ENCODE measurements around the gene TMEFF2. TPM values are rescaled to one million over a fixed set of nuclear protein-coding genes. Genes with fewer than 3 reads are reported as not detected.

Gene TMEFF2
- total and polyA plus RNA-seq, 12 donors, result 0.16 to 2.7 (median 0.58) TPM; not detected in 2

DNA sequence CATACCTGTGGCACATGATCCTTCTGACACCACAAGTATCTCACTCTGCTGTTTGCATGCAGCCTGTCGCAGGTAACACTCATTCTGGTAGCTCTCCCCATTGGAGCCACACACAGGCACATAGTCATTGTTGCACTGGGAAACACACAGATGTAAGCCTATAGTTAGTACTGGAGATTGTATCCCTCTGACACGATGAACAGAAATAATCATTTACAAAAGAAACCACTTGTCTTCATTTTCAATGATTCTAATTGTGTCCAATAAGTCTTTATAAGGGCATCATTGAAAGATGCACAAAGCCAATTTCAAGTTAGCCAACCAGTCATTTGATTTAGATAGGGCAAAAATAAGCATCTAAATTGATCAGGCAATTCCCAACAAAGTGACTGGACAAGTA lies 10.4 kb downstream of the TMEFF2 start:
- H3K4me1 ChIP-seq (replicated peaks in 1 of 2), result no peaks in the 10 kb centered on the region
- intact Hi-C loops (cut with DNase I), result no loop called here
- DNase-seq, result no peak
- H3K27ac ChIP-seq, result no peak overlapping the region
- H3K9me3 ChIP-seq (replicated peaks in 1 of 3), result no peaks in the 10 kb centered on the region
- no peak overlapping the region for H3K4me3 ChIP-seq
- TF ChIP-seq, protein P1, sequence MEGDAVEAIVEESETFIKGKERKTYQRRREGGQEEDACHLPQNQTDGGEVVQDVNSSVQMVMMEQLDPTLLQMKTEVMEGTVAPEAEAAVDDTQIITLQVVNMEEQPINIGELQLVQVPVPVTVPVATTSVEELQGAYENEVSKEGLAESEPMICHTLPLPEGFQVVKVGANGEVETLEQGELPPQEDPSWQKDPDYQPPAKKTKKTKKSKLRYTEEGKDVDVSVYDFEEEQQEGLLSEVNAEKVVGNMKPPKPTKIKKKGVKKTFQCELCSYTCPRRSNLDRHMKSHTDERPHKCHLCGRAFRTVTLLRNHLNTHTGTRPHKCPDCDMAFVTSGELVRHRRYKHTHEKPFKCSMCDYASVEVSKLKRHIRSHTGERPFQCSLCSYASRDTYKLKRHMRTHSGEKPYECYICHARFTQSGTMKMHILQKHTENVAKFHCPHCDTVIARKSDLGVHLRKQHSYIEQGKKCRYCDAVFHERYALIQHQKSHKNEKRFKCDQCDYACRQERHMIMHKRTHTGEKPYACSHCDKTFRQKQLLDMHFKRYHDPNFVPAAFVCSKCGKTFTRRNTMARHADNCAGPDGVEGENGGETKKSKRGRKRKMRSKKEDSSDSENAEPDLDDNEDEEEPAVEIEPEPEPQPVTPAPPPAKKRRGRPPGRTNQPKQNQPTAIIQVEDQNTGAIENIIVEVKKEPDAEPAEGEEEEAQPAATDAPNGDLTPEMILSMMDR (IDR thresholded peaks at IDR 0.05), result no peak
- TF ChIP-seq POLR2A (IDR thresholded peaks at IDR 0.05), result no peak
- H3K27me3 ChIP-seq, result no peaks in the 10 kb centered on the region
- no peaks in the 10 kb centered on the region for H3K36me3 ChIP-seq (replicated peaks in 1 of 2)
- 75 to 93% (median 88%) methylated on average over 2 of the region's 2 CpGs for WGBS, 4 donors

DNA sequence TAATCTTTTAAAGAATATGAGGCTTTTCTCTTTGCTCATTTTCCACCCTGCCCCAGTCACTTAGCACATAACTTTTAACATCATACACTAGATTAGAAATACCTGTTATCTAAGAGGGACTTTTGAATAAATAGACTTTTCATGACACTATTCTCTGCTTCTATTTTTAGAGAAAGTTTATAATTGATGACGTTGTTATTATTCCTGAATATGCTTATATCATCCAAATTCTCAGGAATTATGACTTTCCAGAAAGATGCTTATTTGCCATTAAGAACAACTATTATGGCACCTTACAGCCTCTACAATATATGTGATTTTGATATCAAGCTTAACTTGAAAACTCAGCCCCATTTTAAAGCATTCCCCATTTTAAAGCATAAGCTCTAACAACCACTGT lies 11.4 kb downstream of the TMEFF2 start:
- 68 to 78% (median 75%) methylated on average over 1 of the region's 1 CpG for WGBS, 4 donors
- no peaks in the 10 kb centered on the region for H3K36me3 ChIP-seq (replicated peaks in 1 of 2)
- no peak overlapping the region for H3K27ac ChIP-seq
- no peak overlapping the region for H3K4me3 ChIP-seq
- no peak for DNase-seq
- no peaks in the 10 kb centered on the region for H3K27me3 ChIP-seq
- H3K9me3 ChIP-seq (replicated peaks in 1 of 3), result no peaks in the 10 kb centered on the region
- intact Hi-C loops (cut with DNase I), result no loop called here
- TF ChIP-seq, protein P1 (IDR thresholded peaks at IDR 0.05), result no peak
- TF ChIP-seq POLR2A (IDR thresholded peaks at IDR 0.05), result no peak
- H3K4me1 ChIP-seq (replicated peaks in 1 of 2), result no peaks in the 10 kb centered on the region

- H3K27ac ChIP-seq, result no peak overlapping the region
- H3K36me3 ChIP-seq (replicated peaks in 1 of 2), result no peaks in the 10 kb centered on the region
- peaks cover 0 to 3% of the 10 kb centered on the region in 2 donors for H3K4me1 ChIP-seq (replicated peaks in 1 of 2)
- intact Hi-C loops (cut with DNase I), result no loop called here
- no peaks in the 10 kb centered on the region for H3K9me3 ChIP-seq (replicated peaks in 1 of 3)
- no peak for DNase-seq
- H3K4me3 ChIP-seq, result no peak overlapping the region
- no peaks in the 10 kb centered on the region for H3K27me3 ChIP-seq
- TF ChIP-seq, protein P1 (IDR thresholded peaks at IDR 0.05), result no peak
- TF ChIP-seq POLR2A (IDR thresholded peaks at IDR 0.05), result no peak
- WGBS, 4 donors, result 64 to 95% (median 76%) methylated on average over 2 of the region's 2 CpGs
These were observed 27.8 kb downstream of the TMEFF2 start for GRCh38 chr2:192166946-192167345.

- Histone ChIP-seq H3K27me3 (no peaks in the 10 kb centered on the region), H3K4me3 (no peak overlapping the region), H3K27ac (no peak overlapping the region), H3K4me1 (replicated peaks in 1 of 2) (peaks cover 0 to 6% of the 10 kb centered on the region in 2 donors), H3K9me3 (replicated peaks in 1 of 3) (no peaks in the 10 kb centered on the region), H3K36me3 (replicated peaks in 1 of 2) (no peaks in the 10 kb centered on the region)
- DNase-seq, result no peak
- intact Hi-C loops (cut with DNase I), result no loop called here
- TF ChIP-seq, protein P1 (IDR thresholded peaks at IDR 0.05), result no peak
- no peak for TF ChIP-seq POLR2A (IDR thresholded peaks at IDR 0.05)
- WGBS, 4 donors, result 65 to 85% (median 69%) methylated on average over 4 of the region's 4 CpGs
These were observed 28.9 kb downstream of the TMEFF2 start for GRCh38 chr2:192165842-192166241.
